H9 (cell line): ENCODE measurements around the gene ARHGEF10L. TPM values are rescaled to one million over a fixed set of nuclear protein-coding genes. Genes with fewer than 3 reads are reported as not detected.

Experiments used
- DNase-seq: peaks from one replicate; pipeline ENCODE4 v3.0.0-alpha.2; 2017
- H2AFZ ChIP-seq: one replicate; pipeline ENCODE4 v1.6.1; 2013; ENCODE audit warnings: mild to moderate bottlenecking, low read length, control low read depth, moderate library complexity
- H2AK5ac ChIP-seq: 2 replicates; pipeline ENCODE4 v1.6.1; 2013; ENCODE audit warnings: low read length, control low read depth, mixed read lengths; ENCODE audit not compliant: insufficient read length
- H2BK120ac ChIP-seq: one replicate; pipeline ENCODE4 v1.6.1; 2013; ENCODE audit warnings: low read depth, mild to moderate bottlenecking, low read length, control low read depth, inconsistent platforms; ENCODE audit not compliant: poor library complexity, severe bottlenecking
- H2BK12ac ChIP-seq: 2 replicates; pipeline ENCODE4 v1.6.1; 2013; ENCODE audit warnings: low read length, control low read depth, mixed read lengths, low read depth; ENCODE audit not compliant: insufficient read length
- H2BK15ac ChIP-seq: 2 replicates; pipeline ENCODE4 v1.6.1; 2013; ENCODE audit warnings: low read depth, low read length, control low read depth
- H2BK20ac ChIP-seq: one replicate; pipeline ENCODE4 v1.6.1; 2013; ENCODE audit warnings: low read depth, mild to moderate bottlenecking, low read length, control low read depth, inconsistent platforms; ENCODE audit not compliant: poor library complexity, severe bottlenecking
- H2BK5ac ChIP-seq: 2 replicates; pipeline ENCODE4 v1.6.1; 2013; ENCODE audit warnings: low read length, control low read depth, mixed read lengths; ENCODE audit not compliant: insufficient read length
- H3K14ac ChIP-seq: 2 replicates; pipeline ENCODE4 v1.6.1; 2013; ENCODE audit warnings: low read length, control low read depth; ENCODE audit not compliant: insufficient read depth
- H3K18ac ChIP-seq: 2 replicates; pipeline ENCODE4 v1.6.1; 2013; ENCODE audit warnings: low read depth, mild to moderate bottlenecking, mixed read lengths, low read length, control low read depth; ENCODE audit not compliant: insufficient read length
- H3K23ac ChIP-seq: 2 replicates; pipeline ENCODE4 v1.6.1; 2013; ENCODE audit warnings: low read length, control low read depth, mixed read lengths, low read depth; ENCODE audit not compliant: insufficient read length
- H3K23me2 ChIP-seq: 2 replicates; pipeline ENCODE4 v1.6.1; 2013; ENCODE audit warnings: low read depth, mild to moderate bottlenecking, mixed read lengths, low read length, control low read depth; ENCODE audit not compliant: insufficient read length, poor library complexity, severe bottlenecking
- H3K27ac ChIP-seq: 2 replicates; pipeline ENCODE4 v1.5.1; 2013; ENCODE audit warnings: low read length, control low read depth, mixed read lengths, low read depth; ENCODE audit not compliant: insufficient read length
- H3K27me3 ChIP-seq: 2 replicates; pipeline ENCODE4 v1.6.1; 2013; ENCODE audit warnings: low read length, control low read depth, inconsistent platforms; ENCODE audit not compliant: insufficient read depth
- H3K4ac ChIP-seq: 2 replicates; pipeline ENCODE4 v1.6.1; 2013; ENCODE audit warnings: low read depth, mild to moderate bottlenecking, control low read depth, inconsistent platforms, low read length, moderate library complexity
- H3K4me1 ChIP-seq: 2 replicates; pipeline ENCODE4 v1.6.1; 2013; ENCODE audit warnings: low read length, control low read depth, inconsistent platforms; ENCODE audit not compliant: insufficient read depth
- H3K4me2 ChIP-seq: 2 replicates; pipeline ENCODE4 v1.6.1; 2013; ENCODE audit warnings: low read length, control low read depth, mixed read lengths; ENCODE audit not compliant: insufficient read length, insufficient read depth
- H3K56ac ChIP-seq: 2 replicates; pipeline ENCODE4 v1.6.1; 2013; ENCODE audit warnings: low read depth, mild to moderate bottlenecking, mixed read lengths, low read length, control low read depth; ENCODE audit not compliant: insufficient read length
- H3K79me1 ChIP-seq: 2 replicates; pipeline ENCODE4 v1.6.1; 2013; ENCODE audit warnings: low read depth, mild to moderate bottlenecking, moderate library complexity, low read length, control low read depth, inconsistent platforms; ENCODE audit not compliant: insufficient read depth, poor library complexity, severe bottlenecking
- H3K79me2 ChIP-seq: 2 replicates; pipeline ENCODE4 v1.6.1; 2013; ENCODE audit warnings: low read length, control low read depth, inconsistent platforms; ENCODE audit not compliant: insufficient read depth
- H3K9ac ChIP-seq: 2 replicates; pipeline ENCODE4 v1.6.1; 2013; ENCODE audit warnings: low read length, control low read depth, mixed read lengths; ENCODE audit not compliant: insufficient read length; ENCODE audit errors: extremely low read depth
- H3K9me3 ChIP-seq: one replicate; pipeline ENCODE4 v1.6.1; 2013; ENCODE audit warnings: low read depth, low read length, inconsistent platforms; ENCODE audit not compliant: control insufficient read depth
- H3T11ph ChIP-seq: one replicate; pipeline ENCODE4 v1.6.1; 2013; ENCODE audit warnings: mild to moderate bottlenecking, low read length, control low read depth, inconsistent platforms
- H4K20me1 ChIP-seq: one replicate; pipeline ENCODE4 v1.6.1; 2013; ENCODE audit not compliant: control insufficient read depth, insufficient read length, insufficient read depth
- H4K5ac ChIP-seq: 2 replicates; pipeline ENCODE4 v1.6.1; 2013; ENCODE audit warnings: low read depth, mild to moderate bottlenecking, mixed read lengths, low read length, control low read depth; ENCODE audit not compliant: insufficient read length
- H4K8ac ChIP-seq: replicated peaks from 2 replicates; pipeline ENCODE4 v1.6.1; 2013; ENCODE audit warnings: low read length, control low read depth, mixed read lengths, low read depth; ENCODE audit not compliant: insufficient read length
- H4K91ac ChIP-seq: 2 replicates; pipeline ENCODE4 v1.6.1; 2013; ENCODE audit warnings: low read depth, mild to moderate bottlenecking, moderate library complexity, mixed read lengths, low read length, control low read depth; ENCODE audit not compliant: insufficient read length
- H3K27ac Mint-ChIP-seq, 3 experiments: 2 replicates in 2 of 3; 3 replicates in 1 of 3; pipeline ENCODE4 v1.8.0; 2020 to 2021; ENCODE audit warnings: mixed read lengths in 3 of 3, mild to moderate bottlenecking in 1 of 3, moderate library complexity in 1 of 3
- H3K27me3 Mint-ChIP-seq: 2 replicates; pipeline ENCODE4 v1.8.0; 2021; ENCODE audit warnings: low read depth, mild to moderate bottlenecking, moderate library complexity, mixed read lengths
- H3K36me3 Mint-ChIP-seq, 3 experiments: 2 replicates in 2 of 3; 3 replicates in 1 of 3; pipeline ENCODE4 v1.8.0; 2020 to 2021; ENCODE audit warnings: low read depth in 3 of 3, mixed read lengths in 3 of 3; ENCODE audit not compliant: insufficient read depth in 1 of 3
- H3K4me1 Mint-ChIP-seq, 2 experiments: 2 replicates each; pipeline ENCODE4 v1.8.0; 2020; ENCODE audit warnings: mixed read lengths in 2 of 2
- H3K4me3 Mint-ChIP-seq, 2 experiments: 2 replicates in 1 of 2; 3 replicates in 1 of 2; pipeline ENCODE4 v1.8.0; 2020 to 2021; ENCODE audit warnings: mild to moderate bottlenecking in 2 of 2, mixed read lengths in 2 of 2, moderate library complexity in 1 of 2
- H3K9me3 Mint-ChIP-seq, 2 experiments: 2 replicates in 1 of 2; 3 replicates in 1 of 2; pipeline ENCODE4 v1.8.0; 2020; ENCODE audit warnings: mild to moderate bottlenecking in 2 of 2, mixed read lengths in 2 of 2, moderate library complexity in 1 of 2
- WGBS: extraction: QIAGEN DNeasy Blood & Tissue Kit; methylation state at CpG from one replicate; pipeline ENCODE4 v1.1.7; 2013; ENCODE audit warnings: missing lambda C conversion rate, low lambda C conversion rate, mixed read lengths; ENCODE audit not compliant: insufficient read length; ENCODE audit errors: extremely low coverage; 5-methylcytosine and 5-hydroxymethylcytosine counted together
- total RNA-seq: library from RNA; stranded (reverse); gene quantifications from 2 replicates; pipeline ENCODE4 v1.2.1, GENCODE V29; 2021
- TF ChIP-seq, protein P1 (sequence below): fragments of 200-600 bp; sonication (generic); conservative IDR thresholded peaks from 3 replicates; pipeline ENCODE4 v1.8.0; 2021; ENCODE audit warnings: antibody characterized with exemption, mild to moderate bottlenecking

ARHGEF10L gene
- total RNA-seq, 1 experiment from 2014 or later, result 20.2 TPM

DNA sequence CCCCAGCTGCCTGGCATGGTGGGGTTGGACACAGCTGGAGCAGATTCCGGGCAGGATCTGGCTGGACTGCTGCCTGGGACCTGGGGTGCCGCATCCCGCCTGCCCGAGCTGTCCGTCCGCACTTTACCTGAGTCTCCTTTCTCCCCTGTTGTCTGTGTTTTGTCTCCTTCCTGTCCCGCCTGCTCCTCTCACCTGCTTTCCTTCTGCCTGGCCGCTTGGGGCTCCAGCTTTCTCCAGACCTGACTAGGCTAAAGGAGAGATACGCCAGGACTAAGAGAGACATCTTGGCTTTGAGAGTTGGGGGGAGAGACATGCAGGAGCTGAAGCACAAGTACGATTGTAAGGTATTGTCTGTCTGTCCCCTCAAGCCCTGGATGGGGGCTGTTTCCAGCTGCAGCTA, 73.3 kb downstream of the ARHGEF10L start:
- no peak overlapping the region for H3K27ac Mint-ChIP-seq
- Histone ChIP-seq H2BK12ac (no peak overlapping the region), H3K23ac (no peak overlapping the region), H4K8ac (no peak overlapping the region), H2BK120ac (no peak overlapping the region), H4K5ac (no peak overlapping the region), H2BK15ac (no peak overlapping the region), H2BK5ac (no peak overlapping the region), H4K91ac (no peak overlapping the region), H3K9me3 (no peaks in the 10 kb centered on the region), H3K4me2 (no peak overlapping the region), H4K20me1 (no peaks in the 10 kb centered on the region), H3K18ac (no peak overlapping the region), H3K4me1 (no peaks in the 10 kb centered on the region), H3K79me1 (no peaks in the 10 kb centered on the region), H2AK5ac (no peak overlapping the region), H3K23me2 (no peaks in the 10 kb centered on the region), H3K56ac (no peak overlapping the region), H2BK20ac (no peak overlapping the region), H3K9ac (no peak overlapping the region), H2AFZ (no peak overlapping the region), H3K27ac (no peak overlapping the region), H3K79me2 (no peaks in the 10 kb centered on the region), H3K4ac (no peak overlapping the region), H3K14ac (no peak overlapping the region), H3T11ph (no peak overlapping the region), H3K27me3 (no peaks in the 10 kb centered on the region)
- no peak overlapping the region; a peak in 1 of 5 replicates for H3K4me3 Mint-ChIP-seq
- no peaks in the 10 kb centered on the region for H3K9me3 Mint-ChIP-seq
- peaks cover 6 to 13% of the 10 kb centered on the region in 2 experiments for H3K4me1 Mint-ChIP-seq
- TF ChIP-seq, protein P1, sequence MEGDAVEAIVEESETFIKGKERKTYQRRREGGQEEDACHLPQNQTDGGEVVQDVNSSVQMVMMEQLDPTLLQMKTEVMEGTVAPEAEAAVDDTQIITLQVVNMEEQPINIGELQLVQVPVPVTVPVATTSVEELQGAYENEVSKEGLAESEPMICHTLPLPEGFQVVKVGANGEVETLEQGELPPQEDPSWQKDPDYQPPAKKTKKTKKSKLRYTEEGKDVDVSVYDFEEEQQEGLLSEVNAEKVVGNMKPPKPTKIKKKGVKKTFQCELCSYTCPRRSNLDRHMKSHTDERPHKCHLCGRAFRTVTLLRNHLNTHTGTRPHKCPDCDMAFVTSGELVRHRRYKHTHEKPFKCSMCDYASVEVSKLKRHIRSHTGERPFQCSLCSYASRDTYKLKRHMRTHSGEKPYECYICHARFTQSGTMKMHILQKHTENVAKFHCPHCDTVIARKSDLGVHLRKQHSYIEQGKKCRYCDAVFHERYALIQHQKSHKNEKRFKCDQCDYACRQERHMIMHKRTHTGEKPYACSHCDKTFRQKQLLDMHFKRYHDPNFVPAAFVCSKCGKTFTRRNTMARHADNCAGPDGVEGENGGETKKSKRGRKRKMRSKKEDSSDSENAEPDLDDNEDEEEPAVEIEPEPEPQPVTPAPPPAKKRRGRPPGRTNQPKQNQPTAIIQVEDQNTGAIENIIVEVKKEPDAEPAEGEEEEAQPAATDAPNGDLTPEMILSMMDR, result peak; percentile 24; the same call in 1 of the 3 replicates
- H3K27me3 Mint-ChIP-seq, result peaks cover 1% of the 10 kb centered on the region; the same call in 1 of the 2 replicates
- DNase-seq, result no peak
- peaks cover 7 to 24% (median 15%) of the 10 kb centered on the region in 3 experiments; a peak in 6 of 7 replicates for H3K36me3 Mint-ChIP-seq
- no CpG with 5 or more reads among the region's 10 CpGs for WGBS
